Cardiac ventricle fibroblast (primary cell): ENCODE data around the gene CELA3A. TPM values are rescaled to one million over a fixed set of nuclear protein-coding genes. Genes with fewer than 3 reads are reported as not detected.

Source experiments
- total RNA-seq: library from RNA; depleted of rRNA; stranded (reverse); fragments of >200 nt; gene quantifications from 2 replicates; pipeline ENCODE4 v1.2.3, GENCODE V29; 2015

CELA3A gene, protein sequence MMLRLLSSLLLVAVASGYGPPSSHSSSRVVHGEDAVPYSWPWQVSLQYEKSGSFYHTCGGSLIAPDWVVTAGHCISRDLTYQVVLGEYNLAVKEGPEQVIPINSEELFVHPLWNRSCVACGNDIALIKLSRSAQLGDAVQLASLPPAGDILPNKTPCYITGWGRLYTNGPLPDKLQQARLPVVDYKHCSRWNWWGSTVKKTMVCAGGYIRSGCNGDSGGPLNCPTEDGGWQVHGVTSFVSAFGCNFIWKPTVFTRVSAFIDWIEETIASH
- total RNA-seq: not detected in 2 replicates

DNA sequence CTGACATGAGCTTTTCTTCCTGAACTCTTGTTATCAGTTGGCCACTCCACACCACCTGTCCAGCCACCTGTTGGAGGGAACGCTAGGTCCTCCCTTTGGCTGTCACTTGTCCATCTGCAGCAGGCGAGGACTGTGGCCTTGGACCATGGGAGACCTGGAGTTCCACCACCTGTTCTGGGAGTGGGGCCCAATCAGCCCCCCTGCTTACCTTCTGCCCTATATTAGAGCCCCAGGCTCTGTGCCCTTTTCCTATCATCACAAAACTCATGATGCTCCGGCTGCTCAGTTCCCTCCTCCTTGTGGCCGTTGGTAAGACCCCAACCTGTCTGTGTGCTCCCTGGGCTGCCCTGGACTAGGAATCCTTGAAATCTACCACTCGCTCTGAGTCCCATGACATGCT is at the start of gene CELA3A:
Gene CELA3A, plus strand, starts transcription at position 249 of the 400 bp plus-strand sequence. Its CDS starts 18 bp downstream, at position 267.

DNA sequence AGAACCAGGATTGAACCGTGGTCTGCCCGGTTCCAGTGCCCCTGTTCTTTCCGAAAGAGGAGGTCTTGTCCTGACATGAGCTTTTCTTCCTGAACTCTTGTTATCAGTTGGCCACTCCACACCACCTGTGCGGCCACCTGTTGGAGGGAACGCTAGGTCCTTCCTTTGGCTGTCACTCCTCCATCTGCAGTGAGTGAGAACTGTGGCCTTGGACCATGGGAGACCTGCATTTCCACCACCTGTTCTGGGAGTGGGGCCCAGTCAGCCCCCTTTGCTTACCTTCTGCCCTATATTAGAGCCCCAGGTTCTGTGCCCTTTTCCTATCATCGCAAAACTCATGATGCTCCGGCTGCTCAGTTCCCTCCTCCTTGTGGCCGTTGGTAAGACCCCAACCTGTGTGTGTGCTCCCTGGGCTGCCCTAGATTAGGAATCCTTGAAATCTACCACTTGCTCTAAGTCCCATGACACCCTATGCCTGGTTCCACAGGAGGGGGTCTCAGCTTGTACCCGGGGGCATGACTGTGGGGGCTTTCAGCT is 24.7 kb upstream of the CELA3A start, which contains the start of gene CELA3B:
Gene CELA3B, plus strand, starts transcription at position 320 of the 537 bp plus-strand sequence. Its CDS starts 18 bp downstream, at position 338.

DNA sequence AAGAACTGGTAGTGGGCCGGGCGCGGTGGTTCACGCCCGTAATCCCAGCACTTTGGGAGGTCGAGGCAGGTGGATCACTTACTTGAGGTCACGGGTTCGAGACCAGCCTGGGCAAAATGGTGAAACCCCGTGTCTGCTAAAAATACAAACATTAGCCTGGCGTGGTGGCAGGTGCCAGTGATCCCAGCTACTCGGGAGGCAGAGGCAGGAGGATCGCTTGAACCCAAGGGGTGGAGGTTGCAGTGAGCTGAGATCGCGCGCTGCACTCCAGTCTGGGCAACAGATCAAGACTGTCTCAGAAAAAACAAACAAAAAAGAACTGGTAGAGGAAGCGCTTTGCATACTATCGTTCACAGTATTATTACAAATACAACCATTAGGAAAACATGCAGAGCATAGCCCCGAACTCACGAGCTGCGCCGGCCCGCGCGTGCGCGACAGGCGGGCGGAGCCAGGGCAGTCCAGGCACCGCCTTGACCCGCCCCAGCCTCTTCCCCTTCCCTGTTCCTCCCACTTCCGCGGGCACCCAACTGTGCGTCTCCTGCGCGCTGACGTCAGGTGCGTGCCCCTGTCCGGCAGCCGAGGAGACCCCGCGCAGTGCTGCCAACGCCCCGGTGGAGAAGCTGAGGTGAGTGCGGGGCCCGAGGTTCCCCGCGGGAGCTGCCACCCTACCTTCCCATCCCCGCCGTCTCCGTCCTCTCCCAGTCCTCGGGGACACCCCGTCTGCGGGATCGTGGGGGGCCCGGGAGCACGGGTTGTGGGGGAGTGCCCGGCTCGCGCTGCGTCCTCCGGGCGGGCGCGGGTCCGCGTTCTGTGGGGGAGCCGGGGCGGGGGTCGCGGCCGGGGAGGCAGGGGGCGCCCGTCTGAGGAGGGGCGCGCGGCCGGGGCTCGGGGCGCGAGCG is 50.9 kb downstream of the CELA3A start, which contains the start of gene CDC42:
Gene CDC42, plus strand, starts transcription at position 595 of the 902 bp plus-strand sequence. CDS start 25,770 bp downstream, outside the sequence.

Other genes starting within 250 kb of the CELA3A start
- gene USP48, start 218.5 kb upstream of the CELA3A start, total RNA-seq: 26.5 and 38.0 TPM in 2 replicates
- gene LDLRAD2, start 189.4 kb upstream of the CELA3A start, total RNA-seq: 0.98 TPM in 1 of 2 replicates, not detected in the other
- gene HSPG2, start 64.3 kb upstream of the CELA3A start, total RNA-seq: 383 and 429 TPM in 2 replicates
- not detected in 2 replicates for gene CELA3B, start 24.6 kb upstream of the CELA3A start, total RNA-seq
- gene CDC42, start 51.1 kb downstream of the CELA3A start, total RNA-seq: 151 and 182 TPM in 2 replicates
- not detected in 2 replicates for gene WNT4, start 141.4 kb downstream of the CELA3A start, total RNA-seq